Measurements from ENCODE around the gene CDC14A. TPM values are rescaled to one million over a fixed set of nuclear protein-coding genes. Genes with fewer than 3 reads are reported as not detected.

The CDC14A gene
- total RNA-seq, 1 experiment from 2014 or later, result 6.8 TPM

DNA sequence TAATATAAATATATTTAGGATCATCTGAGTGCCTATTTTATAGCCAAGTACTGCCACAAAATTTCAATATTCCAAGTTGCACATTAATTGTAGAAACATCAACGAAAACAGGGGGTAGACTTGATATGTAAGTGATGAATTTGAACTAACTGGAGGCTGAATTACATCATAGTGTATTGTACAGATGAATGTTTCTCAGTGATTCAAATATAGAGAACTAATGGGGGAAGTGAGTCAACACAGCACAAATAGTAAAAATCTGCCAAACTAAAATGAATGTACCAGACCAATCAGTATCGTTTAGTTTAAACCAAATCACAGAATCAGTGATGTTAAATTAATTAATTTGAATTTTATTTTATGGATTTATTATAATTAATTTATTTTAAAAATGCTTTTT lies 43.5 kb upstream of the CDC14A start:
- Histone ChIP-seq H3K9me3 (ENCODE audit: low read depth, low read length, poor library complexity, severe bottlenecking) (no peaks in the 10 kb centered on the region), H3K4me3 (ENCODE audit: low read depth, low read length, poor library complexity, severe bottlenecking) (no peak overlapping the region), H3K36me3 (ENCODE audit: insufficient read depth, low read length, poor library complexity, severe bottlenecking) (no peaks in the 10 kb centered on the region), H3K27ac (ENCODE audit: low read depth, low read length, poor library complexity, severe bottlenecking) (no peak overlapping the region), H3K4me1 (ENCODE audit: insufficient read depth, low read length, poor library complexity, severe bottlenecking) (no peaks in the 10 kb centered on the region), H3K27me3 (replicated peaks; ENCODE audit: insufficient read depth, low read depth, low read length, poor library complexity) (no peaks in the 10 kb centered on the region)
- no peak for TF ChIP-seq CTCF (conservative IDR thresholded peaks at IDR 0.05; ENCODE audit: low read depth, low read length)
- no peak for TF ChIP-seq EZH2 (IDR thresholded peaks at IDR 0.05; ENCODE audit: borderline replicate concordance, low read depth, low read length, poor library complexity, severe bottlenecking)
- no peak for DNase-seq (ENCODE audit: low spot score)
- no TSS peak for BruUV-seq (replicated peaks)
- ChIA-PET CTCF (no interaction called here), POLR2A (ENCODE audit: low non-redundant PET) (no interaction called here)
- intact Hi-C loops (cut with micrococcal nuclease; ENCODE audit: unreplicated experiment), result no loop called here

DNA sequence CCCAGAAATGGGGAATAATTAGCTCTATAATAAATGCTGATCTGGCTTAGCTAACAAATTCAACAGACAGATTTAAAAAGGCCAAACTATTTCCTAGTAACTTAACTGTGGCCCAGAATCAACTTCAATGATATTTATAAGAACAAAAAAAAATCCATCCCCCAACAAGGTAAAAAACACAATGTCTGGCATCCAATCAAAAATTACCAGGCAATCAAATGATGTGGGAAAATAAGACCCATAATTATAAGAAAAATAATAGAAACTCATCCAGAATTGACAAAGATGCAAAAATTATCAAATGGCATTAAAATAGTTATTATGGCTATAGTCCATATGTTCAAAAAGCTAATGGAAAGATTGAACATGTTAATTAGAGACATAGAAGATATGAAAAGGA lies 42.4 kb upstream of the CDC14A start:
- no peak overlapping the region for H3K27ac ChIP-seq (ENCODE audit: low read depth, low read length, poor library complexity, severe bottlenecking)
- BruUV-seq (replicated peaks), result no TSS peak
- intact Hi-C loops (cut with micrococcal nuclease; ENCODE audit: unreplicated experiment), result no loop called here
- no peaks in the 10 kb centered on the region for H3K36me3 ChIP-seq (ENCODE audit: insufficient read depth, low read length, poor library complexity, severe bottlenecking)
- DNase-seq (ENCODE audit: low spot score), result no peak
- H3K4me1 ChIP-seq (ENCODE audit: insufficient read depth, low read length, poor library complexity, severe bottlenecking), result no peaks in the 10 kb centered on the region
- no peak for TF ChIP-seq EZH2 (IDR thresholded peaks at IDR 0.05; ENCODE audit: borderline replicate concordance, low read depth, low read length, poor library complexity, severe bottlenecking)
- TF ChIP-seq CTCF (conservative IDR thresholded peaks at IDR 0.05; ENCODE audit: low read depth, low read length), result no peak
- no peaks in the 10 kb centered on the region for H3K9me3 ChIP-seq (ENCODE audit: low read depth, low read length, poor library complexity, severe bottlenecking)
- ChIA-PET CTCF (no interaction called here), POLR2A (ENCODE audit: low non-redundant PET) (no interaction called here)
- no peaks in the 10 kb centered on the region for H3K27me3 ChIP-seq (replicated peaks; ENCODE audit: insufficient read depth, low read depth, low read length, poor library complexity)
- no peak overlapping the region for H3K4me3 ChIP-seq (ENCODE audit: low read depth, low read length, poor library complexity, severe bottlenecking)

DNA sequence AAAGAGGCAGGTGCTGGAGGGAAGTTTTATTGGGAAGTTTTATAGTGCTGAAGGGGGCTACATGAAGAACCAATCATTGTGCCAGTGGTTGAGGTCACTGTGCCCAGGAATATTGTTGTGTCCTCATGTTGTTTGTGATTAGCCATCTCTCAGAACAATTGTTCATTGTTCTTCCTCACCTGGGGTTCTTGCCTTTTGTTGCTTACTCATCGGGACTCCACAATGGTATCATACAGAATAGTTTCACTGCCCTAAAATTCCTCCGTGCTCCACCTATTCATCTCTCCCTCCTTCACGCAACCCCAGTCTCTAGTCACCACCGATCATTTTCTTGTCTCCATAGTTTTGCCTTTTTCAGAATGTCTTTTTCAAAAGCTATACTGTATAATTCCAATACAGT lies 38.9 kb upstream of the CDC14A start:
- H3K9me3 ChIP-seq (ENCODE audit: low read depth, low read length, poor library complexity, severe bottlenecking), result peaks cover 7% of the 10 kb centered on the region
- intact Hi-C loops (cut with micrococcal nuclease; ENCODE audit: unreplicated experiment), result no loop called here
- ChIA-PET CTCF (no interaction called here), POLR2A (ENCODE audit: low non-redundant PET) (no interaction called here)
- no peaks in the 10 kb centered on the region for H3K36me3 ChIP-seq (ENCODE audit: insufficient read depth, low read length, poor library complexity, severe bottlenecking)
- no peaks in the 10 kb centered on the region for H3K27me3 ChIP-seq (replicated peaks; ENCODE audit: insufficient read depth, low read depth, low read length, poor library complexity)
- no peak overlapping the region for H3K4me3 ChIP-seq (ENCODE audit: low read depth, low read length, poor library complexity, severe bottlenecking)
- H3K4me1 ChIP-seq (ENCODE audit: insufficient read depth, low read length, poor library complexity, severe bottlenecking), result no peaks in the 10 kb centered on the region
- TF ChIP-seq EZH2 (IDR thresholded peaks at IDR 0.05; ENCODE audit: borderline replicate concordance, low read depth, low read length, poor library complexity, severe bottlenecking) (no peak), CTCF (conservative IDR thresholded peaks at IDR 0.05; ENCODE audit: low read depth, low read length) (no peak)
- no peak overlapping the region for H3K27ac ChIP-seq (ENCODE audit: low read depth, low read length, poor library complexity, severe bottlenecking)
- BruUV-seq (replicated peaks), result no TSS peak
- DNase-seq (ENCODE audit: low spot score), result no peak
